HG03558 (cell line): ENCODE results near the gene HCFC1R1.
"Not testable (repeated sequence)": the region's sequence is repeated elsewhere in the genome, so short reads cannot be mapped to it uniquely, and the experiment has no call there.

Experiments used
- ATAC-seq: cut with Tn5 transposase; IDR thresholded peaks from one replicate; pipeline ENCODE4 v1.9.1; 2021; ENCODE audit warnings: moderate number of reproducible peaks; ENCODE audit not compliant: unreplicated experiment; ENCODE audit errors: extremely low read depth

Gene HCFC1R1

GRCh38 chr16:3057181-3058138 is 33.7 kb upstream of the HCFC1R1 start:
- no peak for ATAC-seq

GRCh38 chr16:3056336-3057180 is 32.8 kb upstream of the HCFC1R1 start:
- ATAC-seq = no peak

- ATAC-seq = not testable (repeated sequence)
These were observed 32.0 kb upstream of the HCFC1R1 start for GRCh38 chr16:3055734-3056115.

GRCh38 chr16:3054965-3055733 is 31.4 kb upstream of the HCFC1R1 start:
- ATAC-seq = no peak

GRCh38 chr16:3053330-3053710 is 29.6 kb upstream of the HCFC1R1 start:
- ATAC-seq = not testable (repeated sequence)

- ATAC-seq = not testable (repeated sequence)
These were observed 29.0 kb upstream of the HCFC1R1 start for GRCh38 chr16:3052571-3053329.

- no peak for ATAC-seq
These were observed 27.8 kb upstream of the HCFC1R1 start for GRCh38 chr16:3051494-3051893.

GRCh38 chr16:3051009-3051408 is 27.3 kb upstream of the HCFC1R1 start:
- ATAC-seq = no peak

GRCh38 chr16:3050487-3050886 is 26.7 kb upstream of the HCFC1R1 start:
- ATAC-seq = no peak

GRCh38 chr16:3049921-3050481 is 26.3 kb upstream of the HCFC1R1 start:
- ATAC-seq = no peak

- no peak for ATAC-seq
These were observed 23.6 kb upstream of the HCFC1R1 start for GRCh38 chr16:3047387-3047720.

- no peak for ATAC-seq
These were observed 23.1 kb upstream of the HCFC1R1 start for GRCh38 chr16:3046641-3047386.

- no peak for ATAC-seq
These were observed 22.3 kb upstream of the HCFC1R1 start, which contains the start of gene MMP25 for GRCh38 chr16:3045758-3046640. TSS of gene MMP25 (plus strand) at chr16:3046561. CDS start at chr16:3046918, 357 bp downstream.

- no peak for ATAC-seq
These were observed 21.0 kb upstream of the HCFC1R1 start for GRCh38 chr16:3044708-3045107.

- ATAC-seq = no peak
These were observed 18.6 kb upstream of the HCFC1R1 start for GRCh38 chr16:3042376-3042775.

- no peak for ATAC-seq
These were observed 15.2 kb upstream of the HCFC1R1 start for GRCh38 chr16:3038896-3039295.

- ATAC-seq = no peak
These were observed 14.5 kb upstream of the HCFC1R1 start for GRCh38 chr16:3038256-3038655.
